Upper lobe of right lung (tissue), 1 donor: ENCODE measurements around the gene ZBTB45. TPM values are rescaled to one million over a fixed set of nuclear protein-coding genes. Genes with fewer than 3 reads are reported as not detected.
A peak's percentile ranks its signal among the peaks of the same experiment; 100 is the strongest.
"Not testable (repeated sequence)": the region's sequence is repeated elsewhere in the genome, so short reads cannot be mapped to it uniquely, and the experiment has no call there.

Source experiments
- ATAC-seq: fragments of 200-7000 bp; cut with Tn5 transposase; one replicate; pipeline ENCODE4 v1.9.1; 2020; ENCODE audit warnings: mild to moderate bottlenecking, moderate library complexity
- DNase-seq: peaks from one replicate; pipeline ENCODE4 v3.0.0-alpha.2; 2020
- H3K27ac ChIP-seq: fragments of 200-600 bp; one replicate; pipeline ENCODE4 v1.8.0; 2022
- H3K27me3 ChIP-seq: fragments of 200-600 bp; one replicate; pipeline ENCODE4 v1.8.0; 2022; ENCODE audit warnings: mild to moderate bottlenecking
- H3K36me3 ChIP-seq: fragments of 200-600 bp; one replicate; pipeline ENCODE4 v1.8.0; 2022
- H3K4me1 ChIP-seq: fragments of 200-600 bp; one replicate; pipeline ENCODE4 v1.8.0; 2022
- H3K4me3 ChIP-seq: fragments of 200-600 bp; one replicate; pipeline ENCODE4 v1.8.0; 2022; ENCODE audit warnings: mild to moderate bottlenecking
- H3K9me3 ChIP-seq: fragments of 200-600 bp; one replicate; pipeline ENCODE4 v1.8.0; 2022
- intact Hi-C: fragments of 100-400 bp; cut with DNase I; formaldehyde crosslinking; loops from one replicate; pipeline ENCODE4 v1.11.0; 2022
- total RNA-seq: library from RNA; stranded (reverse); fragmentation: NEBNext Ultra II Directional; extraction: Animal tissue kit (Norgen Biotek cat#: 25700); gene quantifications from one replicate; pipeline ENCODE4 v1.2.1, GENCODE V29; 2021
- TF ChIP-seq, protein P1 (sequence below): fragments of 200-600 bp; IDR thresholded peaks from one replicate; pipeline ENCODE4 v1.8.0; 2022; ENCODE audit warnings: antibody characterized with exemption
- donor health status: DM: no; HTN: yes; CAD: no; lungs with severe emphysema.

ZBTB45 gene
- total RNA-seq, 1 donor from 2014 or later: 14.1 TPM

DNA sequence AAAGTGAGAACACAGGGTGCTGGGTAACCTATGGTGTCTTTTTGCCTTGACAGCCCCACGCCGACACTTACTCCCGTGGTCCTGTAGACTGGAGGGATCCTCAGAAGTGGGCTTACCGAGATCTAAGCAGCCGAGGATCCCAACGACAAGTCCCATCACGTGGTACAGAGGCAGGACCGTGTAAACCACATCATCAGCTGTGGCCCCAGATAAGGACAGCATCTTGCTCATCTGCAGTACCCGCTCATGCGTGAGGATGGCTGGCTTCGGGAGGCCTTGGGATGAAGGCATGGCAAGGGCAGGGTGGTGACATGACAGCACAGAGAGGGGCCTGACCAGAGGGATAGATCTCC, 9.9 kb downstream of the ZBTB45 start:
- H3K4me3 ChIP-seq: no peak overlapping the region
- intact Hi-C loops: no loop called here
- no peaks in the 10 kb centered on the region for H3K36me3 ChIP-seq
- H3K27ac ChIP-seq: no peak overlapping the region
- ATAC-seq (no peak), DNase-seq (no peak)
- H3K4me1 ChIP-seq: peaks cover 13% of the 10 kb centered on the region
- H3K9me3 ChIP-seq: no peaks in the 10 kb centered on the region
- no peaks in the 10 kb centered on the region for H3K27me3 ChIP-seq
- TF ChIP-seq, protein P1, sequence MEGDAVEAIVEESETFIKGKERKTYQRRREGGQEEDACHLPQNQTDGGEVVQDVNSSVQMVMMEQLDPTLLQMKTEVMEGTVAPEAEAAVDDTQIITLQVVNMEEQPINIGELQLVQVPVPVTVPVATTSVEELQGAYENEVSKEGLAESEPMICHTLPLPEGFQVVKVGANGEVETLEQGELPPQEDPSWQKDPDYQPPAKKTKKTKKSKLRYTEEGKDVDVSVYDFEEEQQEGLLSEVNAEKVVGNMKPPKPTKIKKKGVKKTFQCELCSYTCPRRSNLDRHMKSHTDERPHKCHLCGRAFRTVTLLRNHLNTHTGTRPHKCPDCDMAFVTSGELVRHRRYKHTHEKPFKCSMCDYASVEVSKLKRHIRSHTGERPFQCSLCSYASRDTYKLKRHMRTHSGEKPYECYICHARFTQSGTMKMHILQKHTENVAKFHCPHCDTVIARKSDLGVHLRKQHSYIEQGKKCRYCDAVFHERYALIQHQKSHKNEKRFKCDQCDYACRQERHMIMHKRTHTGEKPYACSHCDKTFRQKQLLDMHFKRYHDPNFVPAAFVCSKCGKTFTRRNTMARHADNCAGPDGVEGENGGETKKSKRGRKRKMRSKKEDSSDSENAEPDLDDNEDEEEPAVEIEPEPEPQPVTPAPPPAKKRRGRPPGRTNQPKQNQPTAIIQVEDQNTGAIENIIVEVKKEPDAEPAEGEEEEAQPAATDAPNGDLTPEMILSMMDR: no peak

GRCh38 chr19:58507602-58508223, 11.9 kb downstream of the ZBTB45 start:
- H3K9me3 ChIP-seq, intact Hi-C loops, H3K27me3 ChIP-seq, ATAC-seq, H3K4me3 ChIP-seq, H3K4me1 ChIP-seq, H3K36me3 ChIP-seq, DNase-seq, H3K27ac ChIP-seq: not testable (repeated sequence)

GRCh38 chr19:58500242-58500641, 19.4 kb downstream of the ZBTB45 start:
- Histone ChIP-seq H3K9me3 (no peaks in the 10 kb centered on the region), H3K27ac (no peak overlapping the region), H3K4me3 (peak overlapping the region; percentile 73), H3K36me3 (no peaks in the 10 kb centered on the region), H3K27me3 (no peaks in the 10 kb centered on the region), H3K4me1 (peaks cover 15% of the 10 kb centered on the region)
- ATAC-seq (no peak), DNase-seq (no peak)
- intact Hi-C loops: no loop called here
- TF ChIP-seq, protein P1: no peak

GRCh38 chr19:58499021-58499927, 20.3 kb downstream of the ZBTB45 start:
- Histone ChIP-seq H3K27me3 (no peaks in the 10 kb centered on the region), H3K4me1 (peaks cover 15% of the 10 kb centered on the region), H3K27ac (peak overlapping the region; percentile 88), H3K9me3 (no peaks in the 10 kb centered on the region), H3K36me3 (no peaks in the 10 kb centered on the region), H3K4me3 (peak overlapping the region; percentile 73)
- ATAC-seq (peak; percentile 97), DNase-seq (peak; percentile 100)
- intact Hi-C loops: no loop called here
- TF ChIP-seq, protein P1: peak; percentile 30

DNA sequence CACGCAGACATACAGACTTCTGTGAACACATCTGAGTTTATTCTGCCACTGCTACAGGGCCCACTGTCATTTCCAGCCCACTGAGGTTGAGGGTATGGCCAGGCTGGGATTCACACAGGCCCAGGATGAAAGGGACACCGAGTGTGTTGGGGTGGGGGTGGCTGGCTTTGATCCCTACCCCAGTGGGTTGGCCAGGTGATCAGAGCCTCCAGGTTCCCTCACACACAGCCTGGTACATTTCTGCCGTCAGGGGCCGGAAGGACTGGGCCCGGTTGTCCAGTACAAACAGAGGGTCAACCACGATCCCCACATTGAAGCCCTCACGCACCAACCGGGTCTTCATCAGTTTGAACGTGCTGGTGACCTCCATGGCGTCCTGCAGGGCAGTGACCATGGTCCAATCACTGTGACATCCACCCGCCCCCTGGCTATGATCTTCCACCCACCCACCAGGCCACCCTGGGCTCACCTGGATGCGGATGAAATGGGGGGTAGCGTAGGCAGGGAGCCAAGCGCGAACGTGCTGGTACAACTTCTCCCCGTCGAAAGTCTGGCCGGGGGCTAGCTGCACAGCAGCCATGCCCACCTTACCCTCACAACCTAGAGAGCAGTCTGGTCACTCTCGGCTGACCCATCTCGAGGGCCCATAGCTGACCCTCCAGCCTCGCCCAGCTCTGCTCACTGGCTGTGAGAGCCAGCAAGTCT, 21.1 kb downstream of the ZBTB45 start:
- DNase-seq (peak; percentile 71), ATAC-seq (peak; percentile 1)
- TF ChIP-seq, protein P1: no peak

More for the DNA sequence above, 21.1 kb downstream of the ZBTB45 start:
- H3K4me3 ChIP-seq: peak overlapping the region; percentile 73
- no peaks in the 10 kb centered on the region for H3K27me3 ChIP-seq
- peak overlapping the region; percentile 33 for H3K27ac ChIP-seq
- H3K36me3 ChIP-seq: no peaks in the 10 kb centered on the region
- peaks cover 15% of the 10 kb centered on the region for H3K4me1 ChIP-seq
- no peaks in the 10 kb centered on the region for H3K9me3 ChIP-seq
- intact Hi-C loops: no loop called here
